ENCODE data around the gene TBC1D1. TPM values are rescaled to one million over a fixed set of nuclear protein-coding genes. Genes with fewer than 3 reads are reported as not detected.

The TBC1D1 gene
- total RNA-seq, 1 donor from 2014 or later: 113 TPM

DNA sequence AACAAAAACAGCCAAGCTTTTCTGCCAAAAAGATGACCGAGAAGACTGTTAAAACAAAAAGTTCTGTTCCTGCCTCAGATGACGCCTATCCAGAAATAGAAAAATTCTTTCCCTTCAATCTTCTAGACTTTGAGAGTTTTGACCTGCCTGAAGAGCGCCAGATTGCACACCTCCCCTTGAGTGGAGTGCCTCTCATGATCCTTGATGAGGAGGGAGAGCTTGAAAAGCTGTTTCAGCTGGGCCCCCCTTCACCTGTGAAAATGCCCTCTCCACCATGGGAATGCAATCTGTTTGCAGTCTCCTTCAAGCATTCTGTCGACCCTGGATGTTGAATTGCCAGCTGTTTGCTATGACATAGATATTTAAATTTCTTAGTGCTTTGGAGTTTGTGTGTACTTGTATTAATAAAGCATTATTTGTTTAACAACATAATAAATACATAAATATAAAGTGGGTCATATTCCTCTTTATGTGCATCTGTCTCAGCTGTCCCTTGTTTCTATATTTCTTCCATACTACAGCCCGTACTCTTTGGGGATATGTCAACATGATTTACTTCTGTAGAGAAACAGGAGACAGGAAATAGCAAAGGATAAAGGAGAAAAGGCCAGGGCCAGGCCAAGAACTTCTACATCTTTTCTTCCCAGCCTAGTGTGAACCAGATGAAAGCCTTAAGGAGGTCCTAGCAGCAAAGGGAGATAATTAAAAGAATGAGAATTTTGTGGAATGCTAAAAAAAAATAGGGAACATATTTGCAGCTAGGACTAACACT is 70.0 kb downstream of the TBC1D1 start:
- Mint-ChIP-seq H3K27me3 (ENCODE audit: low read depth) (no peaks in the 10 kb centered on the region), H3K4me1 (peaks cover 6% of the 10 kb centered on the region), H3K36me3 (ENCODE audit: low read depth) (no peaks in the 10 kb centered on the region), H3K4me3 (no peak overlapping the region), H3K27ac (ENCODE audit: unreplicated experiment) (no peak overlapping the region), H3K9me3 (peaks cover 3% of the 10 kb centered on the region)
- DNase-seq (ENCODE audit: low read depth, low spot score): no peak
- TF ChIP-seq, protein P1, sequence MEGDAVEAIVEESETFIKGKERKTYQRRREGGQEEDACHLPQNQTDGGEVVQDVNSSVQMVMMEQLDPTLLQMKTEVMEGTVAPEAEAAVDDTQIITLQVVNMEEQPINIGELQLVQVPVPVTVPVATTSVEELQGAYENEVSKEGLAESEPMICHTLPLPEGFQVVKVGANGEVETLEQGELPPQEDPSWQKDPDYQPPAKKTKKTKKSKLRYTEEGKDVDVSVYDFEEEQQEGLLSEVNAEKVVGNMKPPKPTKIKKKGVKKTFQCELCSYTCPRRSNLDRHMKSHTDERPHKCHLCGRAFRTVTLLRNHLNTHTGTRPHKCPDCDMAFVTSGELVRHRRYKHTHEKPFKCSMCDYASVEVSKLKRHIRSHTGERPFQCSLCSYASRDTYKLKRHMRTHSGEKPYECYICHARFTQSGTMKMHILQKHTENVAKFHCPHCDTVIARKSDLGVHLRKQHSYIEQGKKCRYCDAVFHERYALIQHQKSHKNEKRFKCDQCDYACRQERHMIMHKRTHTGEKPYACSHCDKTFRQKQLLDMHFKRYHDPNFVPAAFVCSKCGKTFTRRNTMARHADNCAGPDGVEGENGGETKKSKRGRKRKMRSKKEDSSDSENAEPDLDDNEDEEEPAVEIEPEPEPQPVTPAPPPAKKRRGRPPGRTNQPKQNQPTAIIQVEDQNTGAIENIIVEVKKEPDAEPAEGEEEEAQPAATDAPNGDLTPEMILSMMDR (conservative IDR thresholded peaks at IDR 0.05): no peak

DNA sequence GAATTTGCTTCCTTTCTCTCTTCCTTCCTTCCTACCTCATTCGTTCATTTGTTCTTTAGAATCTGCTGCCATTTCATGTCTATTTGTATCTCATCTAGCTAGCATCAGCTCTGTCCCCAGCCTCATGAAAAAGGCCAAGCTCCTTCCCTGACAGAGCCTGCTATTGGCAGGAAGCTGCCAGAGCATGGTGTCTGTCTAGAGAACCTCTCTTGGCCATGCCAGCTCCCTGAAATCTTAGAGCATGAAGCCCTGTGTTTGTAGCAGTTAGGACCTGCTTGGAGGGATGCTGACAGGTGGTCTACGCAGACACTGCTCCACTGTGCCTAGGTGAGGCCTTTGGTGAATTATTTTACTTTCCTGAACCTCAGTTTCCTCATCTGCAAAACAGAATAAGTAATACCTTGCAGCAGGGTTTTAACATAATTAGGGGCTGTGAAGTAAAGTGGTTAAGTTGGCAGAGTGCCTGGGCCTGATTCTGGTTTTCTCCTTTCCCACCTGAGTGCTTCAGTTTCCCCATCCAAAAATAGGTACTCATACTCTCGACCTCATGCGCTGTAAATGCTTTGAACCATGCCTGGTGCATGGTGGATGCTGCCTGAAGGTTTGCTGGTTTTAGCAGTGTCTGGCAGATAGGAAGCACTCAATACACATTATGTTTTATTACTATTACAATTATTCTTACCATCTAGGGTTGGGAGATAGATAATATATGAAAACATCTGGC is 74.0 kb downstream of the TBC1D1 start:
- DNase-seq (ENCODE audit: low read depth, low spot score): no peak
- no peaks in the 10 kb centered on the region for H3K27me3 Mint-ChIP-seq (ENCODE audit: low read depth)

DNA sequence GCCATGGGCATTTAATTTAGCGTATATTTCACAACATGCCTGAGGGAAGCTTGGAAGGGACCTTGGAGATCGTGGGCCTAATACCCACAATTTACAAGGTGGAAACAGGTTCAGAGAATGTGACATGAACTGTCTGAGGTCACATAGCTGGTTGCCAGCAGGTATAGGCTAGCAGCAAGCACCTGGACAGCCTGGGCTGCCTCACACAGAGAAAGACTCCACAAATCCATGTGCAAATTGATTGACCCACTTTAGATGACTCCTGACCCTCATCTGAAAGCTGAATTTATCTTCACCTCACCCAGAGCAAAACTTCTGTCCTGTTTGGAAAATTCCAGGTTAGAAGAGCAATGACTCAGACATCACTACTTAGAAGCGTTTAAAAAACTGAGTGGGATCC is 75.2 kb downstream of the TBC1D1 start:
- Mint-ChIP-seq H3K4me3 (no peak overlapping the region), H3K36me3 (ENCODE audit: low read depth) (peaks cover under 1% of the 10 kb centered on the region), H3K9me3 (peaks cover 9% of the 10 kb centered on the region), H3K27ac (ENCODE audit: unreplicated experiment) (no peak overlapping the region), H3K27me3 (ENCODE audit: low read depth) (no peaks in the 10 kb centered on the region), H3K4me1 (peaks cover 5% of the 10 kb centered on the region)
- TF ChIP-seq, protein P1 (conservative IDR thresholded peaks at IDR 0.05): no peak
- no peak for DNase-seq (ENCODE audit: low read depth, low spot score)

More for the DNA sequence above, 74.0 kb downstream of the TBC1D1 start:
- TF ChIP-seq, protein P1 (conservative IDR thresholded peaks at IDR 0.05): no peak
- H3K27ac Mint-ChIP-seq (ENCODE audit: unreplicated experiment): no peak overlapping the region
- no peaks in the 10 kb centered on the region for H3K36me3 Mint-ChIP-seq (ENCODE audit: low read depth)
- no peak overlapping the region for H3K4me3 Mint-ChIP-seq
- H3K4me1 Mint-ChIP-seq: peaks cover 5% of the 10 kb centered on the region
- peaks cover 3% of the 10 kb centered on the region for H3K9me3 Mint-ChIP-seq

DNA sequence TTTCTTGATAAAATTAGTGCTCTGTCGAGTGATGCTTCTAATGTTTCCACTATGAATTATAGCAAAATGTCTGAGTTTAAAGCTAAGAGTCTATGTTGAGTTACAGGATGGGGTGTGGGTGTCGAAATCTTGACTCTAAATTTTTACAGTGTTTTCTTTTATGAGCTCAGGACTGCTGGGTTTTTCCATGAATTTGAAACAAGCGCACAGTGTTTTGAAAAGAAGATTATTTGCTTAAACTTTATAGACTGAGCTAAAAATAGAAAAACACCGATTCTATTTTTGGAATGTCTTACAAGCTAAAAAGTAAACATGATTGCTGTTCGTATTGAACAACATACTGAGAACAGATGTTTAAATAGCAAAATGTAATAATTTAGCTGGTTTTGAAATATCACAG is 76.9 kb downstream of the TBC1D1 start:
- Mint-ChIP-seq H3K9me3 (peaks cover 7% of the 10 kb centered on the region), H3K27me3 (ENCODE audit: low read depth) (no peaks in the 10 kb centered on the region), H3K36me3 (ENCODE audit: low read depth) (peaks cover 2% of the 10 kb centered on the region), H3K4me3 (no peak overlapping the region), H3K4me1 (peaks cover 5% of the 10 kb centered on the region), H3K27ac (ENCODE audit: unreplicated experiment) (no peak overlapping the region)
- no peak for DNase-seq (ENCODE audit: low read depth, low spot score)
- TF ChIP-seq, protein P1 (conservative IDR thresholded peaks at IDR 0.05): no peak

DNA sequence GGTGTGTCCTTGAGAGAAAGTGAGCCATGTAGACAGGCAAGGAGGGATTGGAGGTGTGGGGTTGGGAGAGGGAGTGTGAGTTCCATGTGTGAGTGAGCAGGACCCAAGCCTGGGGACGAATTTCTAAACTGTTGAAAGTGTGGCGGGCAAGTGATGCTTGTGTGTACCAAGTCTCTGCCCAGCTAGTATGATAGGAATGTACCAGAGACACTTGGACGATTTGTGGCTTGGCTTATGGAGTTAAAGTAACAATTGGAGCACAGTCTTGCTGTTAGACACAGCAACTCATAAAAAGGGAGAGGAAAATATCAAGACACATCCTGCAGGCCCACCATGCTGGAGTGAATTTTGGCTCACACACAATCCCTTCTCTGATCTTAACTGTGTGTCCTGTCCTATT is 77.9 kb downstream of the TBC1D1 start:
- TF ChIP-seq, protein P1 (conservative IDR thresholded peaks at IDR 0.05): no peak
- no peaks in the 10 kb centered on the region for H3K27me3 Mint-ChIP-seq (ENCODE audit: low read depth)
- peaks cover 2% of the 10 kb centered on the region for H3K36me3 Mint-ChIP-seq (ENCODE audit: low read depth)
- peaks cover 7% of the 10 kb centered on the region for H3K9me3 Mint-ChIP-seq
- no peak overlapping the region for H3K4me3 Mint-ChIP-seq
- no peak for DNase-seq (ENCODE audit: low read depth, low spot score)
- H3K4me1 Mint-ChIP-seq: peaks cover 5% of the 10 kb centered on the region
- no peak overlapping the region for H3K27ac Mint-ChIP-seq (ENCODE audit: unreplicated experiment)
